Left colon (tissue), 2 donors: ENCODE data around the gene ADSL. TPM values are rescaled to one million over a fixed set of nuclear protein-coding genes. Genes with fewer than 3 reads are reported as not detected.

Experiments used
- ATAC-seq: fragments of 200-7000 bp; cut with Tn5 transposase; one replicate; pipeline ENCODE4 v1.9.1; 2020; ENCODE audit warnings: mild to moderate bottlenecking, moderate library complexity
- DNase-seq, 2 donors: peaks; one replicate each; pipeline ENCODE4 v3.0.0-alpha.2; 2020
- intact Hi-C, 2 donors: fragments of 100-400 bp; cut with DNase I in 1 of 2; cut with micrococcal nuclease in 1 of 2; formaldehyde crosslinking; loops; one replicate each; pipeline versions ENCODE4 v1.11.2 to v1.14.0; 2022; cut with DNase I, micrococcal nuclease
- total RNA-seq, 2 donors: library from RNA; stranded (reverse); fragmentation: NEBNext Ultra II Directional; extraction: Animal tissue kit (Norgen Biotek cat#: 25700); gene quantifications; one replicate each; pipeline ENCODE4 v1.2.1, GENCODE V29; 2021
- donor health status: DM: no; HTN: no; CAD: no.
- donor health status: DM: yes; HTN: yes; CAD: no.

The ADSL gene
- total RNA-seq, 2 donors from 2014 or later, result 34.2 to 34.9 TPM

DNA sequence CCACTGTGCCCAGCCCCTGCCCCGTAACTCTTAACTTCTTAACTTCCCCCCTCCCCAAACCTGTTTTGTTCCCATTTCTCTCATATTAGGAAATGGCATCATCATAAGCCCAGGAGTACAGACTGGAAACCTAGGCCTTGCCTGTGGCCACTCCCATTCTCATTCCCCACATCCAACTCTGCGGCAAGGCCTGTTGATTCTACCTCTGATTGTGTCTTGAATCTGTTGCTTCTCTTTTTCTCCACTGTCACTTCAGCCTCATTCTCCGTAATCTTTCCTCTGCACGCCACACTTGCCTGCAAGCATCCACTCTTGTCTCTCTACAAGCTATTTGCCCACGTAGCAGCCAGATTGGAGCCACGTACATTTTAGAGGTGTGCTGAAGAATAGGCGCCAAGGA lies 49.3 kb downstream of the ADSL start:
- ATAC-seq (no peak), DNase-seq (no peak)
- intact Hi-C loops, result no loop called here

DNA sequence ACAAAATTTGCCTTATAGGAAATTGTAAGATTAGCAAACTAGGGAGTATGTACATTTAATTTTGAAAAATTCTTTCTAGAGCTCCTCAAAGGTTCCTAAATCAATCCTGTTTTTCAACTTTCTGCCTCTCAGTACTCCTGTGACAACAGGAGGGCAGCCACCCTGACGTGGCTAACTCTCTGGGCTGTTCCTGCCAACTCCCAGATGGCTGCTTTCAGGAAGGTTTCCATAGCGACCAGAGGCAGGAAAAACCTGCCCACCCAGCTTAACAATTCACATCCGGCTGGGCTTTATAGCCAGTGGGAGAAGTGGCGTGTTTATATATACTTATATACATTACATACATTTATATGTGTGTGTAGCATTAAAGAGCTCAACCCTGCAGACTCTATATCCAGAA lies 50.6 kb downstream of the ADSL start:
- ATAC-seq, result peak; percentile 94
- intact Hi-C loops, result no loop called here
- peak; percentile 81 to 91 for DNase-seq

DNA sequence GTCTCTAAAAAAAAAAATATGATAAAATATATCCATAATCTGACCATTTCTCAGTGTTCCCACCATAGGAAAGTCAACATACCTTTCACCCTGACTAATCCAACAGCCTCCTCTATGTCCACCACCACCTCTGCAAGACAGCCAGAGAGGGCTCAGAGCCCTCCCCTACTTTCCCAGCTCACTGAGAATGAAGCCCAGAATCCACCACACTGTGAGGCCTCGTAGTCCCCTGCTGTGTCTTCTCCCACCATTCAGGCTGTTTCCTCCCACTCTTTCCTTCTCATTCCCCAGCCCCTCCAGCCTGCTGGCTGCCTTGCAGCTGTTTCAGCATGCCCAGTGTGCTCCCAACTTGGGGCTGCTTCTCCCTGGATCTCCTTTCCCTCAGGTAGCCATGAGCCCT lies 51.1 kb downstream of the ADSL start:
- DNase-seq, result no peak
- peak; percentile 12 for ATAC-seq
- intact Hi-C loops, result no loop called here

DNA sequence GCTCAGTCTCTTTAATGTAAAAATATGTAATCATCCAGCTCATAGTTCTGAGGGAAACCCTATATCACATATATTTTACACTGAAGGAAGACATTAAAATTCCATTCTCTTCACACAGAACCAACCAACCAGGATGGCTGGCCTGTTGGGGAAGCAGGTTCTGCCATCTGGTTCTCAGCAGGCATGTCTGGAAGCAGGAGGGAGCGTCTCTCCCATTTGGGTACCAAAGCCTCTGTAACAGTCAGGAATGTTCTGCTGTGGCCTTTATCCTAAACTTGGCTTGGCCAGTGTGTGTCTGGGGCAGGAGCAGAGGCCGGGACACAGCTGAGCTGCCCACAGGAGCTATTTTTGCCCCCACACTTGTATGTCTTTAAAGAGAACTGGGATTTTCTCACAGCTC lies 53.3 kb downstream of the ADSL start:
- ATAC-seq, result no peak
- intact Hi-C loops, result no loop called here
- no peak for DNase-seq

DNA sequence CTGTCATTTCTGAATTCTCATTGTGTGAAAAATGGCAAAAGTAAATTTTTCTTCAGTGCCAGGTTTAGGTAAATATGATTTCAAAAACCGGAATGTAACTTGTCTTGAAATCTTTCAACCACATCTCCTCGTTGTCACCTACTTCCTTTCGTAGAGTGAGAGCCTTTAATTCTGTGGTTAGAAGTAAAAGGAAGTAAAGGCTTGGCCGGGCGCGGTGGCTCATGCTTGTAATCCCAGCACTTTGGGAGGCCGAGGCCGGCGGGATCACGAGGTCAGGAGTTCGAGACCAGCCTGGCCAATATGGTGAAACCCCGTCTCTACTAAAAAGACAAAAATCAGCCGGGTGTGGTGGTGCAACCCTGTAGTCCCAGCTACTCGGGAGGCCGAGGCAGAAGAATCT lies 53.9 kb downstream of the ADSL start:
- intact Hi-C loops, result no loop called here
- peak in 1 of 2 donors; percentile 55 for DNase-seq
- ATAC-seq, result no peak

DNA sequence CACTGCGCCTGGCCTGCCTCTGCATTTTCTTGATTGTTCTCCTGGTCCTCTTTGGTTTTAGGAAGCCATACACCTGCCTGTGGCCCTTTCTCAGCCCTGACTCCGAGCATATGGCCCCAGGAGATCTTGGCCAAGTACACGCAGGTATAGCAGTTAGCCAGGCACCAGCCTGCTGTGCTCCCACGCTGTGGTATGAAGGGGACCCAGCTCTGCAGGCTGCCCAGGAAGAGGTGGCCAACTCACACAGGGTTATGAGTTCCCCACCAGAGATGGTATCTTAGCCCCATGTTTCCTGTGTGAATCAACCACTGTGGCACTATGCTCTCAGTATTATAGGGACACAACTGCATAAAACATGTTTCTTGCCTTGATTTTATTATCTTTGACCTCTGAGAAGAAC lies 55.2 kb downstream of the ADSL start:
- ATAC-seq, result no peak
- DNase-seq, result no peak
- intact Hi-C loops, result no loop called here

DNA sequence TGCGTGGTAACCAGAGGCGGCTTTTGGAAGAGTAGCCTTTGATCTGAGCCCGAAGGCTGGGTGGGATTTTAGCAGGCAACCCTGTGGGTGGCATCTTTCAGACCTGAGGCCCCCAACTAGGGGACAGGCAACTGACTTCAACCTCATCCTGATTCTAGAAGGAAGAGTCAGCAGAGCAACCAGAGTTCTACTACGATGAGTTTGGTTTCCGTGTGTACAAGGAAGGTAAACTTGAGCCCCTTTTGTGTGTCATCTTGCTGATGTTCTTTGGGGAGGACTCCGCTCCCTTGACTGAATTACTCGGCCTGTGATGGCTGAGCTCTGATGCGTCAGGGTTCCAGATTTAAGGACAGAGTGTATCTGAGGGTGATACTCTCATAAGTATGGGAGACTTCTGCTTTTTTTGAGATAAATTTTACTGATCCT lies 55.7 kb downstream of the ADSL start:
- intact Hi-C loops, result no loop called here
- ATAC-seq (no peak), DNase-seq (no peak)

DNA sequence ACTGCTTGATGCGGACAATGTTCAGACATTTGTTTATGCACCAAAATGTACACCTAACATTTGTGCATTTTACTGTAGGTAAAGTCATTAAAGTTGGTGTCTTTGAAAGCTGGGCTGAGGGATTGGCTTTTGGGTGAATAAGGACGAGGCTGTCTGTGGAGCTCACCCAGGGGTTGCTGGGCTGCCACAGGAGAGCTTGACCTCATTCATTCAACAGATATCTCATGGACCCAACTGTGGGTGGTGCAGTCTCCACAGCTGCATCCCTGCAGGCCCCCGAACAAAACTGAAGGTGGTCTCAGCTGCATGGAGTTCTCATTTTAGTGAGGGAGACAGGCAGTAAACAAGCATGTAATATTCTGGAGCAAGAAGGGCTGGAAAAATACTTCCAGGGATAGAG lies 56.8 kb downstream of the ADSL start:
- ATAC-seq, result no peak
- DNase-seq, result no peak
- intact Hi-C loops, result no loop called here

DNA sequence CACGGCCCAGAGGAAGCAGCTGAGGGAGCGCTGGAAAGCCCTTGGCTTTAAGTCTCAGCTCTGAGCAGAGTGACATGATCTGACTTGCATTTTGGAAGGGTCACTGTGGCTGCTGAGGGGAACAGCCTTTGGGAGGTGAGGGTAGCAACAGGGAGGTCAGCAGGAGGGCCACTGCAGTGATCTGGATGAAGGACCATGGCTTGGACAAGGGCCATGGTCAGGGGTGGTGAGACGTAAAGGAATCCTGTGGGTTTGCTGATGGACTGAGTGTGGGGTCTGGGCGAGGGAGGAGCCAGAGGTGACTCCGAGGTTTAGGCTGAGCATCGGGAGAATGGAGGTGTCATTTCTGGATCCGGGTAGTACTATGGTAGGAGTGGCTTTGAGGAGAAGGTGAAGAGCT lies 57.4 kb downstream of the ADSL start:
- intact Hi-C loops, result no loop called here
- DNase-seq, result no peak

DNA sequence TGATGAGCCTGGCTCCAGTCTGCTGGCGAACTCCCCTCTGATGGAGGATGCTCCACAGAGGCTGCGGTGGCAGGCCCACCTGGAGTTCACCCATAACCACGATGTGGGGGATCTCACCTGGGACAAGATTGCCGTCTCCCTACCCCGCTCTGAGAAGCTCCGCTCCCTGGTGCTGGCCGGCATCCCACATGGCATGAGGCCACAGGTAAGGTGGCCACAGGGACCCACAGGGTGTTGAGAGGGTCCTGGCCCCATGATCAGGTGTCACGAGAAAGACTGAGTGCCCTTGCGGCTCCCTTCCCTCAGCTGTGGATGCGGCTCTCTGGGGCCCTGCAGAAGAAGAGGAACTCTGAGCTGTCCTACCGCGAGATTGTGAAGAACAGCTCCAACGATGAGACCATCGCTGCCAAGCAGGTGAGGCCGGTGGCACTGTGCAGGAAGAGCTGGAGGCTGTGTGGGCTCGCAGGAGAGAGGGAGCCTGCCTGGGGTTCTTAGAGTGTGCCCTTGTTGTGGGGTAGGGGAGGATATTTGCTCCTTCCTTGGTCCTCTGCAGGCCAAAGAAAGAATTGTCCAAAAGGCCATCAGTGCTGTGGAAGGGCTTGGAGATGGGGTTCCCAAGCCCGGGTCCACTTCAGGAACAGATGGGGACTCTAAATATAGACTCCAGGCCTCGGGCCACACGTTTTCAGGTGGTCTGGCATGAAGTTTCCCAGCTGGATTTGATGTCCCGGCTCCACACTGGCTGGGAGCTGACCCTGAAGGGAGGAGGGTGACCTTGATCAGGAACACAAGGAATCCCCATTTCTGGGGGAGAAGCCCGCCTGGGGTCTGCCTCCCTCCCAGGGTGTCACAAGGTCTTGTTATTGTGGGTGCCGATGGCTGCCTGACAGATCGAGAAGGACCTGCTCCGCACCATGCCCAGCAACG lies 58.2 kb downstream of the ADSL start:
- ATAC-seq (no peak), DNase-seq (no peak)
- intact Hi-C loops, result no loop called here

More for the DNA sequence above, 57.4 kb downstream of the ADSL start:
- ATAC-seq, result no peak

DNA sequence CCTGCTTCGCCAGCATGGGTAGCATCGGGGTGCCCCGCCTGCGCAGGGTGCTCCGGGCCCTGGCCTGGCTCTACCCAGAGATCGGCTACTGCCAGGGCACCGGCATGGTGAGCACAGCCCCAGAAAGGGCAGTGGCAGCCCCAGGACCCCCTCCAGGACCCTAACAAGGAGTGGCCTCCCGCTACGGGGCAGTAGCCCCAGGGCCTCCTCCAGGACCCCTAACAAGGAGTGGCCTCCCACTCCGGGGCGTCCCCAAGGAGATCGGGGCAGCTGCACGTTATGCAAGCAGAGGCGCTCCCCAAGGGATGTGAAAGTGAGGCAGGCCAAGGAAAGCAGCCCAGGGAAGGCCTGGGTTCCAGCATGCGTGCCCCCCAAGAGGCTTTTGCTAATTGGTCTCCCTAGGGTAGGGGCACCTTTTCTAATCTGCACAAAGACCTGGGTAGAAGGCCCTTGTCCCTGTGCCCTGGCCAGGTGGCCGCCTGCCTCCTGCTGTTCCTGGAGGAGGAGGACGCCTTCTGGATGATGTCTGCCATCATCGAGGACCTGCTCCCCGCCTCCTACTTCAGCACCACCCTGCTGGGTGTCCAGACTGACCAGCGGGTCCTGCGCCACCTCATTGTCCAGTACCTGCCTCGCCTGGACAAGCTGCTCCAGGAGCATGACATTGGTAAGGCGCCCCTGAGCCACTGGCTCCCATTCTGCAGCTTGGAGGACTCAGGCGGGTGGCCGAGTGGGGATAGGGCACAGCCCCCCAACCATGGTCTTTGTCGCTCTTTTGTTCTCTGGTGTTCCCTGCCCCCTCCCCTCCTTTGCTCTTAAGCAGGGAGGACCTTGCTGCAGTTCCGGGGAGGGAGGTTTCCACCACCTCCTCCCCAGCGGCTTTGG lies 59.1 kb downstream of the ADSL start:
- DNase-seq (no peak), ATAC-seq (no peak)
- intact Hi-C loops, result no loop called here

DNA sequence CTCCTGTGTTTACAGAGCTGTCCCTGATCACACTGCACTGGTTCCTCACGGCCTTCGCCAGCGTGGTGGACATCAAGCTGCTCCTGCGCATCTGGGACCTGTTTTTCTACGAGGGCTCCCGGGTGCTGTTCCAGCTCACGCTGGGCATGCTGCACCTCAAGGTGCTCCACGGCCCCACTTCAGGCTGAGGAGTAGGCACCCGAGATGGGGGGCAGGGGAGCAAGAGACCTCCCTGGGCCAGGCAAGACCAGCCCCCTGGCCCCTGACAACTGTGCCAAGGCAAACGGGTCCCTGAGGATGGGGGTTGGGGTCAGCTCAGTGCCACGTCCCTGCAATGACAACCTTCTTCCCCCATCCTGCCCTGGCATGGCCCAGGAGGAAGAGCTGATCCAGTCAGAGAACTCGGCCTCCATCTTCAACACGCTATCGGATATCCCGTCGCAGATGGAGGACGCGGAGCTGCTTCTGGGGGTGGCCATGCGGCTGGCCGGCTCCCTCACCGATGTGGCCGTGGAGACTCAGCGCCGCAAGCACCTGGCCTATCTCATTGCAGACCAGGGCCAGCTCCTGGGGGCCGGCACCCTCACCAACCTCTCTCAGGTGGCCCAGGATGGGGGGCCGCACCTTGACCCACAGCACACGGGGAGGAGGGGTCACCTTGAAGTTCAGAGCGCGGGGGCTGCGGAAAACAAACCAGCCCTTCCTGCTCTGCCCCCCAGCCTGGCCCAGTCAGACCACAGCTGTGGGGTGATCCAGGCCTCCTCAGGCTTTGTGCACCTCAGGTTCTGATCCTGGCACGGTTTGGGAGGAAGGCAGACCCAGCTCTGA lies 60.0 kb downstream of the ADSL start:
- intact Hi-C loops, result no loop called here
- no peak for DNase-seq
- ATAC-seq, result no peak

DNA sequence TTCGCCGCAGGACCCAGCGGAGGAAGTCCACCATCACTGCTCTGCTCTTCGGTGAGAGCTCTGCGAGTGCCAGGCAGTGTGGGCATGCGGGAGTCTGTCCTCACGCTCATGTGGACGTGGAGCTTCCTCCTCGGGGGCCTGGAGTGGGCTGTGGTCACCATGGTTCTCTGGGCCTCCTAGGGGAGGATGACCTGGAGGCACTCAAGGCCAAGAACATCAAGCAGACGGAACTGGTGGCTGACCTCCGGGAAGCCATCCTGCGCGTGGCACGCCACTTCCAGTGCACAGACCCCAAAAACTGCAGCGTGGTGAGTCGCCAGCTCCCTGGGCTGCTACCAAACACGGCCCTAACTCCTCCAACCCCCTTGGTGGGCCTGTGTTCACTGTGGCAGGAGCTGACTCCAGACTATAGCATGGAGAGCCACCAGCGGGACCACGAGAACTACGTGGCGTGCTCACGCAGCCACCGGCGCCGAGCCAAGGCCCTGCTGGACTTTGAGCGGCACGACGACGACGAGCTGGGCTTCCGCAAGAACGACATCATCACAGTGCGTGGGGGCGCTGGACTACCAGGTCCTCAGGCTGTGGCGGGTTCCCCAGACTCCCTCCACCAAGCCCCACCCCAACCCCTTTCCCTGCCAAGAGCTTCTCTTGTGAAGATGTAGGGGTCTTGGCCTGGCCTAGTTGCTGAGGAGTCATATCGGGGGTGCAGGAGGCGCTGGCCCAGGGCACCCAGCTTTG lies 60.9 kb downstream of the ADSL start:
- DNase-seq, result no peak
- ATAC-seq, result no peak
- intact Hi-C loops, result no loop called here

DNA sequence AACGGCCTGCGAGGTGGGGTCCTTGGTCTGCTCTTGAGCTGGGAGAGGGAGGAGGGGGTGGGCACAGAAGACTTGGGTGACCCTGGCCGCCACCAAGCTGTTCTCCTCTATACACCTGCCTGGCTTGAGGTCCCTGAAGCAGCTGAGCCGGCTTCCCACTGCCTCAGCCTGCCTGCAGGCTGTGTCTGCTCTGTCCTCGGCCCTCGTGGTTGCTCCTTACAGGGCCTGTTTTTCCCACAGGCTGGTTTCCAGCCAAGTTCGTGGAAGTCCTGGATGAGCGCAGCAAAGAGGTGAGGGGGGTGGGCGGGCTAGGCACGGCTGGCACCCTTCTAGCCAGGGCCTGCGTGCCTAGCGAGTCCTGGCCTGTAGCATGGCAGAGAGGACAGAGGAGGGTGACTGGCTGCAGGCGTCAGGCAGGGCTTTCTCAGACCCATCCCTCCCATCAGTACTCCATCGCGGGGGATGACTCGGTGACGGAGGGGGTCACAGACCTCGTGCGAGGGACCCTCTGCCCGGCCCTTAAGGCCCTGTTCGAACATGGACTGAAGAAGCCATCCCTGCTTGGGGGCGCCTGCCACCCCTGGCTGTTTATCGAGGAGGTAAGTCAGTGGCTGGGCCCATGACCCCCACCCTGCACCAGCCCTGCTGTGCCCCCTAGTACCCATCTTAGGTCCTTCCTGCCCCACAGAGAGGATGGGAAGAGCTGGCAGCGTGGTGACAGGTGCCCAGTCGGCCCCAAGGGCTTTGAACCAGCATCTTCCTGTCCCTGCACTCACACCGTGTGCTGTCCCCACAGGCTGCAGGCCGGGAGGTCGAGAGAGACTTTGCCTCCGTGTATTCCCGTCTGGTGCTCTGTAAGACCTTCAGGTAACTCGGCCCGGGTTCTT lies 61.8 kb downstream of the ADSL start:
- intact Hi-C loops, result no loop called here
- DNase-seq (no peak), ATAC-seq (no peak)

DNA sequence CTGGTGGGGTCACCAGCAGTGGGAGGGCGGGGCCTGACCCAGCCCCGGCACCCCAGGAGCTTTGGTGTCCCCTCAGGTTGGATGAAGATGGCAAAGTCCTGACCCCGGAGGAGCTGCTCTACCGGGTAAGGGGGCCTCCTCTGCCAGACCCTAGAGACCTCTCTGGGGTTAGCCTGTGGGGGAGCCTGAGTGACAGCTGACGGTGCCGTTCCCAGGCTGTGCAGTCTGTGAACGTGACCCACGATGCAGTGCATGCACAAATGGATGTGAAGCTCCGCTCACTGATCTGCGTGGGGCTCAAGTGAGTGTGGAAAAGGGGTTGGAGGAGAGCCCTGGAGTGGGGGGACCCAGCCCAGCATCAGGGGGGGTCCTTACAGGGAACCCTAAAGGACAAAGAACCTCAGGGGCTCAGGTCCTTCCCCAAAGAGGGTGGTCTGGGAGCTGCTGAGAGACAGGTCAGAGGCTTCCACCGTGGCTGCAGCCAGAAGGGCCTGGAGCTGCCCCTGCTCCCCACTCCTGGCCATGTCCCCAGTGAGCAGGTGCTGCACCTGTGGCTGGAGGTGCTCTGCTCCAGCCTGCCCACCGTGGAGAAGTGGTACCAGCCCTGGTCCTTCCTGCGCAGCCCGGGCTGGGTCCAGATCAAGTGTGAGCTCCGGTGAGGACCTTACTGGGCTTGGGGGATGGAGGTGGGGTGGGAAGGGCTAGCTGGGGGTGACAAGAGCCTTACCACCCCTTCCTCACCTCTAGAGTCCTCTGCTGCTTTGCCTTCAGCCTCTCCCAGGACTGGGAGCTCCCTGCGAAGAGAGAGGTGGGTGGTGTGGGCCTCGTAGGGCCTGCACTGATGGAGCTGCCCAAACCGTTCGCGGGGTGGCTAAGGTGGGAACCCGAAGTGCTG lies 62.7 kb downstream of the ADSL start:
- ATAC-seq (no peak), DNase-seq (no peak)
- intact Hi-C loops, result no loop called here

DNA sequence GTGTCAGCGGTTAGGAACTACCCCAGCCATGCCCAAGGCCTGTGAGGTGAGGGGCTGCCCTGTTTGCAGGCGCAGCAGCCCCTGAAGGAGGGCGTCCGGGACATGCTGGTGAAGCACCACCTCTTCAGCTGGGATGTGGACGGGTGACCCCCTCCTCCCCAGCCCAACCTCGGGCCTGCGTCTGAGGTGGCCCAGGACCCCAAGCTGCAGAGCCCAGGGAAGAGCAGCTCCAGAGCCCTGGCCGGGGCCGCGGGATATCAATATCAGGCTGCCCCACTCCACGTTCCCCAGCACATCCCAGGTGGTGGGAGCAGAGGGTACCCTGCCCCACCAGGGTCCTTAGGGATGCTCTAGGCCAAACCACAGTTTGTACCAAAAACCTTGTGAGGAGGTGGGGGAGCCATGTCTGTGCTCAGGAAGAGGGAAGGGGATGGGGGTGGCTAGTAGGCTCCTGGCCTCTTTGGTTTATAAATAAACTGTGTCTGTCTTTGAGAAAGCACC lies 63.4 kb downstream of the ADSL start:
- intact Hi-C loops, result no loop called here
- ATAC-seq (no peak), DNase-seq (no peak)
